ENCODE measurements around the gene UBAC1.

UBAC1 gene

DNA sequence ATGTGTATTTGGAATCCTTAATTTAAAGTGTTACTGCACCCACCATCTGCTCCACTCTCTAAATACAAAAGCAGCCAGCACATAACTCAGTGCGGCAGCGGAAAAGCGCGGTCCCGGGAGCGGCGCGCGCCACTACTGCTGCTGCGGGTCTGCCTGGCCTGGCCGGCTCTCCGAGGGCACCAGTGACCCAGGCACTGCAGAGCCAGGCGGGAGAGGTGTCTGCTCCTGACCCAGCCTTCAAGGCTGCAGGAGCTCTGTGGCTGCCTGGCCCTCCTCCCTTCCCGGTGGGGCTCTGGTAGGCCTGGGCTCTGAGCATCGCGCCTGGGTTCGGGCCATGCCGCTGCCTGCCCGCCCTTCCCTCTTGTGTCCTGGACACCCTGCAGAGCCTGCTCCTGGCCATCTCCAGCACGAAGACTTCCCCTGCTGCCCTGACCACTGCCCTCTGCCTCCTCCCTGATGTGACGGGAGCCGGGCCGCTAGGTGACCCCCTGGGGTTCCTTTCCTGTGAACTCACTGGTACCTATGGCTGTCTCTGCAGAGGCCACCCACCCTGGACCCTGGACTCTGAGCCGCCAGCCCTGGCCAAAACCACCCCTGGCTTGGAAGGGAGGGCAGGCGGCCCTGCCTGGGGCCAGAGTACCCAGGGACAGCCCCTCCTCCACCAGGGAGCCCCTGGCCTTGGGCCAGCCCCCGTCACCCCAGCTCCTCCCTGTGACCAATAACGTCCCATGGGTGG lies 32.8 kb upstream of the UBAC1 start:
- H3K4me3 ChIP-seq (ENCODE audit: low read depth, low read length), result no peak overlapping the region

DNA sequence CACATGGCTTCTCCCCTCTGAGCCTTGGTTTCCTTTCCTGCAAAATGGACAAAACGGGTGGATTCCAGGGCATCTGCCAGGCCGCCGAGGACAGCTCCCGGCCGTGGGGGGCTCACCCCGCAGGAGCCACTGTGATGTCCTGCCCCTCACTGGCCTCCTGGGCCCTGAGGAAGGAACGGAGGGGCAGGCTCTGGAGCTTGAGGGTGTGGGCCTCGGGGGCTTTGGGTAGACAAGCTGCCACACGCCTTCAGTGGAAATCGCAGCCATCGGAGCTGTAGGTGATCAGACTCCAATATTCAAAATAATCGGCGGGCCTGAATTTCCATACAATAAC lies 32.2 kb upstream of the UBAC1 start:
- H3K4me3 ChIP-seq (ENCODE audit: low read depth, low read length), result no peak overlapping the region

DNA sequence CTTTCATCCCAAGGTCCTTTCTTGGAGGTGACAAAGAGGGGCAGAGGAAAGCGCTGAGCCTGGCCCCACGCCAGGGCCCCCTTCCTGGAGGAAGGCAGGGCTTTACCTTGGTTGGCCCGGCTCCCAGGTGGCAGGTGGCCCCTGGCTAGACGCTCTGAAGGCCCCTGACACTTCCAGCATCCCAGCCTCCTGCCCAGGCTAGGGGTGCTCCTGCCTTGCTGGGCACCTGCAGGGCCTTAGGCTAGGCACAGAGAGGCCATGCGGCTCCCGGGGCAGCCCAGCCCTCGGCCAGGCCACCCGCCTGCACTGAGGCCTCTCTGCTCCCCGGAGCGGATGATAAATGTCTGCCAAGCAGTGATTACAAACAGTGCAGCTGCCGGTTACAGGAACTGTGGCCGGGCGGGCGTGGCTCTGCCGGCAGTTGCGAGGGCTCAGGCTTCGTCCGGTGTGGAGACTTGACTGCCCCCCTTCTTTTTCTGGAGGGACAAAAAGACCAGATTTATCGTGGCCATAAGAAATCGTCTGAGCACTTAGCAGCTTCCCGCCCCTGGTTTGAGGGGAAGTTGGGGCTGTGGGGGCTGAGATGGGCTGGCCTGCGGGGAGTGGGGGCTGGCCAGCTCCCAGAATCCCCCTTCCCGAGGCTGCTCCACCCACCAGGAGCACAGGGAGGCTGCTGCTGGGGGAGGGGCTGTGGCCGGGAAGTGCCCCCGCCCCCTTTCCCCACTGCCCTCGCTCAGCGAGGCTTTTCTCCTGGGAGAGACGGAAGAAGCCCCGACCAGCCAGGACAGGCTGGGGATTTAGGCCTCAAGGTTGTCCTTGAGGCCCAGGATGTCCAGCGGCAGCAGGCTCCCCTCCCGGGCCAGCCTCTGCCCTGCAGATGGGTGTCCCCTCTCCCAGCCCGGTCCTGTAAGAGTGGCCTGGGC lies 31.6 kb upstream of the UBAC1 start:
- H3K4me3 ChIP-seq (ENCODE audit: low read depth, low read length), result peak overlapping the region; percentile 13

GRCh38 chr9:135991771-135992170 lies 30.6 kb upstream of the UBAC1 start:
- no peak overlapping the region for H3K4me3 ChIP-seq (ENCODE audit: low read depth, low read length)

GRCh38 chr9:135990468-135991429 lies 29.6 kb upstream of the UBAC1 start:
- no peak overlapping the region for H3K4me3 ChIP-seq (ENCODE audit: low read depth, low read length)

DNA sequence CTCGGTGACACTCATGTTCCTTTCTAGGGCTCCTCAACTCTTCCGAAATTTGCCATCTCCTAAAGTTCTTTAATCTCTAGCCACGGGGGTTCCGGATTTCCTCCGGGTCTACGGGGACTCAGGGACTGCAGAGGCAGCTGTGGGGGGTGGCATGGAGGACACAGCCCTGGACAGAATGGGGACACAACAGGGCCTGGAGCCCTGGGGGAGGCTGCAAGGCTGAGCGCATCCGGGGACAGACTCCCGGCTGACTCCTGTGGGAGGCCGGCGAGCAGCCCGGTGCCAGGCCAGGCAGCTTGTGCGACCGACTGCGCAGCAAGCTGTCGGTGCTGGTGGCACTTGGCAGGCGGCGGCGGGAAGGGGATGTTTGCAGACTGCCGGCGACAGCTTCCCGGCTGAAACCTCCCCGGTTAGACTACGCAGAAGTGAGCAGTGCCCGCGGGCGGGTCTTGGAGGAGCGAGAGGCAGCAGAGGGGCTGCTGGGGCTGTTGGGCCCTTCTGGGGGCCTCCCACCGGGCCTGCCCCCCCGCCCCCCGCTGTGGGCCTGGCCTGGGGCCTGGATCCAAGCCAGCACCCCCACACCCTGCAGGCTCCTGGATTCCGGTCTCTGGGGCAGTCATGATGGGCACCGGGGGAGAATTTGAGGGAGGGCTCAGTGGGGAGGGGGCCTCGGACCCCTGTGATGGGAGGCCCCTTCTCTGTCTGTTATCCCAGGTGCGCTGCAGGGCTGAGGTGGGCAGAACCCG lies 28.7 kb upstream of the UBAC1 start:
- no peak overlapping the region for H3K4me3 ChIP-seq (ENCODE audit: low read depth, low read length)

DNA sequence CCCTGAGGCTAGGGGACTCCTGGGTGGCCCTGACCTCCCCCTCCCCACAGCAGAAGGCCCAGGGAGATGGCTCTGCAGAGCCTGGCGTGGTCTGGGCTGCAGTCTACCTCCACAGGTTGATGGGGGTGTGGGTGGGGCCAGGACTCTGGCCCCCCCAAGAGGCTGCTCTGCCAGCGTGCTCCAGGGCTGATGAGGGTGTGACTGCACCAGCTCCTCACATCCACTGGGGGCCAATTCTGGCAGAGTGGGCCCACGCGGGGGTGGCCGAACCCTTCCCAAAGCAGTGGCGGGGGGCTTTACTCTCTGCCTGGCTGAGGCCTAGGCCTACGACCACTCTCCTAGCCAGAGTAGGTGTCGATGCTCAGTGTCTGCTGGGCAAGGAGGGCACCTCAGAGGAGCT lies 28.0 kb upstream of the UBAC1 start:
- H3K4me3 ChIP-seq (ENCODE audit: low read depth, low read length), result no peak overlapping the region

GRCh38 chr9:135988493-135988892 lies 27.3 kb upstream of the UBAC1 start:
- H3K4me3 ChIP-seq (ENCODE audit: low read depth, low read length), result no peak overlapping the region

DNA sequence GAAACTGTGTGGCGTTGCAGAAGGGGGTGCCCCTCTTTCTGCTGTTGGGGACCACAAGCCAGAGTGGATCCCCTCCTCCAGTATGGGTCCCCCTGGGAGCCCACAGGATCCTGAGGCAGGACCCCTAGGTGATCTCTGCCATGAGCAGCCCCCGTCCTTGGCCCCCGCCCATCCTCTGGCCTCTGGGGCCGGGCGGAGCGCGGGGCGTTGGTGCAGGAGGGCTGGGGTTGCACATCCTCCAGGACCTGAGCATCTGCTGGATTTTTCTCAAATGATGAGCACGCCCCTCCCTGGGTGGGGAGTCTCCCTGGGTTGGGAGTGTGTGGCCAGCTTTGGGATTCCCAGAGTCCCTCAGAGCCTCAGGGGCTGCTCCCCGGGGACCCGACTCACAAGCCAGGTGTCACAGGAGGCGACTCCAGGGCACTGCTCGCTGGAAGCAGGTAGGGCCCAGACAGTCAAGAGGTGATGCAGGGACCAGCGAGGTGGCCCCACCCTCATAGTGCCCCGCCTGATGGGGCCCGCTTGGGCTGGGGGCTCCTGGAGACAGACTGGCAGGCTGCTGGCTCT lies 26.7 kb upstream of the UBAC1 start:
- no peak overlapping the region for H3K4me3 ChIP-seq (ENCODE audit: low read depth, low read length)

GRCh38 chr9:135986605-135987004 lies 25.4 kb upstream of the UBAC1 start:
- H3K4me3 ChIP-seq (ENCODE audit: low read depth, low read length), result no peak overlapping the region

GRCh38 chr9:135985889-135986288 lies 24.7 kb upstream of the UBAC1 start:
- no peak overlapping the region for H3K4me3 ChIP-seq (ENCODE audit: low read depth, low read length)

GRCh38 chr9:135985459-135985774 lies 24.2 kb upstream of the UBAC1 start:
- no peak overlapping the region for H3K4me3 ChIP-seq (ENCODE audit: low read depth, low read length)

DNA sequence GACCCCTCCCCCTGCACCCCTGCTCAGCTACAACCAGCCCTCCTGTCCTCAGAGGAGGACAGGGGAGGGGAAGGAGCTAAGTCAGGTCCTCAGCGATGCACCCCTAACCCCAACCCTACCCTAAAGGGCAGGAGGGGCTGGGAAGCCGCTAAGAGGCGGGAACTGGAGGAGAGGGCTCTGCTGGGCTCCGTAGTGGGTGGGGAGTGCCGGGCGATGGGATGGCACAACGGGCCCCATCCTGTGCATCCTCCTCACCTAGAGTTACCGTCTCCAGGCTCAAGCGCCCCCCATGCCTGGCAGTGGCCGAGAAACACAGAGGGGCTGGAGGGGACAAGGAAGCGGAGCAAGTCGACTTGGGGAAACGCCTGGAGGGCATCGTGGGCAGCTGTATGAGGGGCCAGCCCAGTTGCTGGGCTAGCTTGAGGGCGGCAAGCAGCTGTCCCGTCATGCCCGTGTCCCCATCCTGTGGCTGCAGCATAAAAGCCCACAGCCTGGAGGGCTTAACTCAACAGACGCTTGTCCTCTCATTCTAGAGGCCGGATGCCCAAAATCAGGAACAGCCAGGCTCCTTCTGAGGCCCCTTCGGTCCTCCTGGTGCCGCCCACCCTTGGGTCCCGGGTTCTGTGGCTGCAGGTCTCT lies 23.0 kb upstream of the UBAC1 start:
- H3K4me3 ChIP-seq (ENCODE audit: low read depth, low read length), result no peak overlapping the region

- no peak overlapping the region for H3K4me3 ChIP-seq (ENCODE audit: low read depth, low read length)
Measured at GRCh38 chr9:135983208-135984071, 22.3 kb upstream of the UBAC1 start.

GRCh38 chr9:135982499-135983207 lies 21.5 kb upstream of the UBAC1 start:
- no peak overlapping the region for H3K4me3 ChIP-seq (ENCODE audit: low read depth, low read length)

DNA sequence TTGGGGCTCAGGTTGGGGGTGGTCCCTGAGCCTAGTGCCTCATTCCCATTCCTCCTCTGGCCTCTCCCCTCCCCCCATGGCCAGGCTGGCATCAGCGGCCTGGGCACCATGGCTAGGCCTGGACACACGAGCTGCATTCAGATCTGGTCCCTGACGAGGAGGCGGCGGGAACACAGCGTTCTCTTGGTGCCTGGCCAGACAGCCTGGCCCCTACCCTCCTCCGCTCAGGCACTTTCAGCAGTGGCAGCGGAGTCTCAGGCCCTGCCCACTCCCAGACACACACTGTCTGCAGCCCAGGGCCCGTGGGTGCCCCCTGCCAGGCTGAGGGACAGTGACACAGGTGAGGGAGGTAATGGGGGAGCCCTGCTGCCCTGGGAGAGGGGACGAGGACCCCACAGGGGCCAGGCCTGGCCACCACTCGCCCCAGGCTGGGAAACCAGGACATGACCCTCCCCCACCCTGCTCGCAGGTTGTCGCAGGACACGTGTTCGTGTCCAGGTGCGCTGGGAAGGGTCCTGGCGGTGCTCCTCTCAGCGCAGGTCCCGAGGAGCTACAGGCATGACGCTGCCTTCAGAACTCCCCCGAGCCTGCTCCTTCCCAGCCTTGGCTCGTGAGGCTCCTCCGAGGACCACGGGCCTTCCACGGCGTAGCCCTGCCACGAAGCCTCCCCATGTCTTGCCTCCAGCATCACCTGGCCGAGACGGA lies 19.9 kb upstream of the UBAC1 start:
- H3K4me3 ChIP-seq (ENCODE audit: low read depth, low read length), result no peak overlapping the region

GRCh38 chr9:135979547-135980166 lies 18.5 kb upstream of the UBAC1 start:
- H3K4me3 ChIP-seq (ENCODE audit: low read depth, low read length), result no peak overlapping the region

All from iPS-11a (cell line).